ENCODE results near the gene TANGO6. TPM values are rescaled to one million over a fixed set of nuclear protein-coding genes. Genes with fewer than 3 reads are reported as not detected.

TANGO6 gene
- total and polyA plus RNA-seq, 10 of the 15 experiments (the other 5 are each of a cell fraction or from before 2014, with no cell fraction given): 1.1 to 20.6 (median 11.0) TPM

DNA sequence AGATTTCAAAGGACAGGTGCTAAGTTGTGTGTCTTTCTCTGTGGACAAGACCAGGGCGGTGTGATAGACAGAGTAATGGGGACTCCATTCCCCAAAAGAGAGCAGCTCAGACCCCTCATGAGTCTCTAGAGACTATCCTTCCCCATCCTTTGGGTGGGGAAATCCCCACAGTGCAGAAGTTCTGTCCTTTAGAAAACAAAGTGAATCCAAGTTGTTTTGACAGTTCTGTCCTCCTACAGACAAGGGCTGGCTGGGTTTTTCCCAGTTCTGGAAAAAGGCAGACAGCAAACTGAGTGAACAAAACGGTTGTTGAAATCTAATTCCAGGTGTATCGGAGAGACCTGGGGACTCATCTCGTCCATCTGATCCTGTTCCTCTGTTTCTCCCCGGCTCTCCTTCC is 251.2 kb downstream of the TANGO6 start (continued):
- TF ChIP-seq ASH2L (IDR thresholded peaks at IDR 0.05; ENCODE audit: borderline replicate concordance, low read depth): no peak
- TF ChIP-seq, protein P1, sequence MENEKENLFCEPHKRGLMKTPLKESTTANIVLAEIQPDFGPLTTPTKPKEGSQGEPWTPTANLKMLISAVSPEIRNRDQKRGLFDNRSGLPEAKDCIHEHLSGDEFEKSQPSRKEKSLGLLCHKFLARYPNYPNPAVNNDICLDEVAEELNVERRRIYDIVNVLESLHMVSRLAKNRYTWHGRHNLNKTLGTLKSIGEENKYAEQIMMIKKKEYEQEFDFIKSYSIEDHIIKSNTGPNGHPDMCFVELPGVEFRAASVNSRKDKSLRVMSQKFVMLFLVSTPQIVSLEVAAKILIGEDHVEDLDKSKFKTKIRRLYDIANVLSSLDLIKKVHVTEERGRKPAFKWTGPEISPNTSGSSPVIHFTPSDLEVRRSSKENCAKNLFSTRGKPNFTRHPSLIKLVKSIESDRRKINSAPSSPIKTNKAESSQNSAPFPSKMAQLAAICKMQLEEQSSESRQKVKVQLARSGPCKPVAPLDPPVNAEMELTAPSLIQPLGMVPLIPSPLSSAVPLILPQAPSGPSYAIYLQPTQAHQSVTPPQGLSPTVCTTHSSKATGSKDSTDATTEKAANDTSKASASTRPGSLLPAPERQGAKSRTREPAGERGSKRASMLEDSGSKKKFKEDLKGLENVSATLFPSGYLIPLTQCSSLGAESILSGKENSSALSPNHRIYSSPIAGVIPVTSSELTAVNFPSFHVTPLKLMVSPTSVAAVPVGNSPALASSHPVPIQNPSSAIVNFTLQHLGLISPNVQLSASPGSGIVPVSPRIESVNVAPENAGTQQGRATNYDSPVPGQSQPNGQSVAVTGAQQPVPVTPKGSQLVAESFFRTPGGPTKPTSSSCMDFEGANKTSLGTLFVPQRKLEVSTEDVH (IDR thresholded peaks at IDR 0.05; ENCODE audit: low read depth, partially characterized antibody): no peak
- no peak for TF ChIP-seq CBX5 (IDR thresholded peaks at IDR 0.05; ENCODE audit: low read depth)

DNA sequence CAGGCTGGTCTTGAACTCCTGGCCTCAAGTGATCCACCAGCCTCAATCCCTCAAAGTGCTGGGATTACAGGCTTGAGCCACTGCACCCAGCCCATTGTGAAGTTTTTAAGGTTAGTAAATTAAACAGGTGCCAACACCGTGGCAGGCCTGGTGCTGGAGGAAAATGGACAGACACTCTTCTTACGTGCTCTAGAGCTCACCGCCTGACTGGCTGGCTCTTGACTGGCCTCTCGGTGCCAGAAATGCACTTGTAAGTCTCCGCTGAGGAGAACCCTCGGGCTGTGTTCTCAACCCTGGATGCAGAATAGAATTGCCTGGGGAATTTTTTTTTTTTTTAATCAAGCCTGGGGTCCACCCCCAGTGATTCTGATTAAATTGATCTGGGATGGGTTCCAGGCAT is 251.9 kb downstream of the TANGO6 start:
- 85% methylated on average over 6 of the region's 6 CpGs for WGBS (ENCODE audit: insufficient coverage, insufficient replicate concordance, low lambda C conversion rate, missing lambda C conversion rate)
- H3K9ac ChIP-seq (ENCODE audit: control insufficient read depth, insufficient read depth, low read length): no peak overlapping the region
- H3K4me1 ChIP-seq (ENCODE audit: control insufficient read depth, insufficient read depth, low read length): no peaks in the 10 kb centered on the region; the same call in 1 of the 2 replicates
- no peak overlapping the region for H3K27ac ChIP-seq (ENCODE audit: control insufficient read depth, insufficient read depth)
- CTCF ChIA-PET: interaction anchor here (0.6 to 0.7 kb wide), 2 partner anchors 30 to 230 kb away, joined by 3 to 5 read pairs; no protein-coding TSS in a partner anchor
- H3K27me3 ChIP-seq (replicated peaks in 1 of 2; ENCODE audit: control insufficient read depth in 2 of 2, insufficient read depth in 2 of 2, low read length in 1 of 2): no peaks in the 10 kb centered on the region
- intact Hi-C loops (cut with micrococcal nuclease; ENCODE audit: unreplicated experiment): no loop called here
- H3K4me2 ChIP-seq (ENCODE audit: control insufficient read depth, insufficient read depth): no peak overlapping the region
- SMC1A ChIA-PET (ENCODE audit: uncharacterized antibody, unreplicated experiment): interaction anchor here (1.4 kb wide), 1 partner anchor 43 kb away, joined by 4 read pairs; no protein-coding TSS in a partner anchor
- H3K9me3 ChIP-seq (replicated peaks; ENCODE audit: control insufficient read depth, insufficient read depth, low read length): no peaks in the 10 kb centered on the region
- in situ Hi-C loops (cut with MboI): no loop called here
- ATAC-seq (no peak), FAIRE-seq (no peak), DNase-seq (ENCODE audit: low read depth, low spot score) (no peak)
- no peak overlapping the region for H2AFZ ChIP-seq (ENCODE audit: control insufficient read depth, low read depth, low read length)
- RAD21 ChIA-PET (ENCODE audit: unreplicated experiment): no interaction called here
- POLR2A ChIA-PET: interaction anchor here (0.6 to 0.7 kb wide), 2 partner anchors 53 to 266 kb away, joined by 3 to 4 read pairs; no protein-coding TSS in a partner anchor
- H4K20me1 ChIP-seq (ENCODE audit: control insufficient read depth, insufficient read depth): no peaks in the 10 kb centered on the region
- no peak overlapping the region for H3K4me3 ChIP-seq
- TF ChIP-seq TCF3 (IDR thresholded peaks at IDR 0.05; ENCODE audit: borderline replicate concordance, insufficient read depth, low read depth, low read length) (no peak), RBBP5 (conservative IDR thresholded peaks at IDR 0.05) (no peak), BHLHE40 (IDR thresholded peaks at IDR 0.05; ENCODE audit: borderline replicate concordance in 1 of 2, low read depth in 2 of 2, low read length in 1 of 2) (no peak), MYB (IDR thresholded peaks at IDR 0.05; ENCODE audit: borderline replicate concordance, low read depth, low read length) (no peak), SUZ12 (IDR thresholded peaks at IDR 0.05; ENCODE audit: unreplicated experiment) (no peak), CREB1 (IDR thresholded peaks at IDR 0.05; ENCODE audit: low read depth) (no peak), TCF12 (IDR thresholded peaks at IDR 0.05; ENCODE audit: low read depth, low read length) (no peak), ZNF384 (IDR thresholded peaks at IDR 0.05; ENCODE audit: borderline replicate concordance, low read depth, low read length) (no peak), HDGF (IDR thresholded peaks at IDR 0.05) (no peak), TCF7 (IDR thresholded peaks at IDR 0.05; ENCODE audit: borderline replicate concordance) (no peak), BCL11A (IDR thresholded peaks at IDR 0.05; ENCODE audit: low read depth, low read length) (no peak)
- TF ChIP-seq, protein P2, sequence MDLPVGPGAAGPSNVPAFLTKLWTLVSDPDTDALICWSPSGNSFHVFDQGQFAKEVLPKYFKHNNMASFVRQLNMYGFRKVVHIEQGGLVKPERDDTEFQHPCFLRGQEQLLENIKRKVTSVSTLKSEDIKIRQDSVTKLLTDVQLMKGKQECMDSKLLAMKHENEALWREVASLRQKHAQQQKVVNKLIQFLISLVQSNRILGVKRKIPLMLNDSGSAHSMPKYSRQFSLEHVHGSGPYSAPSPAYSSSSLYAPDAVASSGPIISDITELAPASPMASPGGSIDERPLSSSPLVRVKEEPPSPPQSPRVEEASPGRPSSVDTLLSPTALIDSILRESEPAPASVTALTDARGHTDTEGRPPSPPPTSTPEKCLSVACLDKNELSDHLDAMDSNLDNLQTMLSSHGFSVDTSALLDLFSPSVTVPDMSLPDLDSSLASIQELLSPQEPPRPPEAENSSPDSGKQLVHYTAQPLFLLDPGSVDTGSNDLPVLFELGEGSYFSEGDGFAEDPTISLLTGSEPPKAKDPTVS (IDR thresholded peaks at IDR 0.05; ENCODE audit: low read depth, low read length): no peak
- H3K36me3 ChIP-seq (ENCODE audit: control insufficient read depth in 2 of 2, insufficient read depth in 2 of 2, low read length in 1 of 2): no peaks in the 10 kb centered on the region
- H3K79me2 ChIP-seq (ENCODE audit: control insufficient read depth, insufficient read depth, low read length): no peaks in the 10 kb centered on the region
- no TSS peak for BruUV-seq (replicated peaks)
